HEK293 (cell line): ENCODE measurements around the gene CWC25.
A peak's percentile ranks its signal among the peaks of the same experiment; 100 is the strongest.

Experiments used
- CTCF ChIA-PET: fragments of 350-600 bp; formaldehyde crosslinking; extraction: SDS; loops from one replicate; lab custom pipeline; 2021; ENCODE audit warnings: antibody characterized with exemption; lab: Yijun Ruan, JAX
- POLR2A ChIA-PET: fragments of 300-600 bp; formaldehyde crosslinking; extraction: SDS; loops from one replicate; lab custom pipeline; 2020; ENCODE audit warnings: antibody characterized with exemption, inconsistent platforms; lab: Yijun Ruan, JAX
- H3K27ac ChIP-seq: fragments of 200-500 bp; sonication (Bioruptor generic); 2 replicates; pipeline ENCODE4 v1.5.1; 2014; ENCODE audit warnings: low read depth, low read length, control low read depth, inconsistent platforms; ENCODE audit errors: extremely low read depth
- H3K36me3 ChIP-seq, 2 experiments: fragments of 200-500 bp in 1 of 2; sonication (Bioruptor generic) in 1 of 2; 1 replicate in 1 of 2; 2 replicates in 1 of 2; pipeline ENCODE4 v1.5.1; 2014 to 2017; ENCODE audit warnings: inconsistent platforms in 2 of 2, low read length in 2 of 2; ENCODE audit not compliant: control insufficient read depth in 2 of 2, insufficient read depth in 1 of 2
- H3K4me1 ChIP-seq: fragments of 200-500 bp; sonication (Bioruptor generic); 2 replicates; pipeline ENCODE4 v1.5.1; 2014; ENCODE audit warnings: mild to moderate bottlenecking, low read length, inconsistent platforms; ENCODE audit not compliant: control insufficient read depth, insufficient read depth
- H3K4me3 ChIP-seq: 2 replicates; pipeline ENCODE4 v1.5.1; 2011; ENCODE audit warnings: low read depth, mild to moderate bottlenecking, control low read depth, low read length, moderate library complexity
- H3K9me3 ChIP-seq: fragments of 200-500 bp; sonication (Bioruptor generic); 2 replicates; pipeline ENCODE4 v1.5.1; 2014; ENCODE audit warnings: low read depth, low read length, inconsistent platforms; ENCODE audit not compliant: control insufficient read depth, insufficient read depth
- FEZF1 ChIP-seq: fragments of 450-650 bp; formaldehyde crosslinking; IDR thresholded peaks from 2 replicates; pipeline ENCODE4 v1.5.1; 2016; ENCODE audit warnings: missing biosample characterization, missing genetic modification characterization
- GLIS1 ChIP-seq: fragments of 450-650 bp; formaldehyde crosslinking; IDR thresholded peaks from 2 replicates; pipeline ENCODE4 v1.5.1; 2016; ENCODE audit warnings: missing biosample characterization, missing genetic modification characterization
- KLF16 ChIP-seq: fragments of 450-650 bp; formaldehyde crosslinking; IDR thresholded peaks from 2 replicates; pipeline ENCODE4 v1.5.1; 2017; ENCODE audit warnings: missing biosample characterization, missing genetic modification characterization
- PRDM1 ChIP-seq: fragments of 450-650 bp; formaldehyde crosslinking; IDR thresholded peaks from 2 replicates; pipeline ENCODE4; 2016; ENCODE audit warnings: missing biosample characterization, missing genetic modification characterization
- ZNF112 ChIP-seq: fragments of 450-650 bp; formaldehyde crosslinking; IDR thresholded peaks from 2 replicates; pipeline ENCODE4 v1.5.0; 2017; ENCODE audit warnings: missing biosample characterization, missing genetic modification characterization
- ZNF121 ChIP-seq: fragments of 450-650 bp; formaldehyde crosslinking; IDR thresholded peaks from 2 replicates; pipeline ENCODE4 v1.5.1; 2016; ENCODE audit warnings: missing biosample characterization, missing genetic modification characterization
- ZNF148 ChIP-seq: fragments of 450-650 bp; formaldehyde crosslinking; IDR thresholded peaks from 2 replicates; pipeline ENCODE4 v1.5.0; 2017; ENCODE audit warnings: missing biosample characterization, missing genetic modification characterization, borderline replicate concordance
- ZNF155 ChIP-seq: fragments of 450-650 bp; formaldehyde crosslinking; IDR thresholded peaks from 2 replicates; pipeline ENCODE4 v1.5.1; 2016; ENCODE audit warnings: missing biosample characterization, missing genetic modification characterization
- ZNF169 ChIP-seq: fragments of 450-650 bp; formaldehyde crosslinking; IDR thresholded peaks from 2 replicates; pipeline ENCODE4 v1.5.1; 2016; ENCODE audit warnings: missing biosample characterization, missing genetic modification characterization
- ZNF211 ChIP-seq: fragments of 450-650 bp; formaldehyde crosslinking; IDR thresholded peaks from 2 replicates; pipeline ENCODE4 v1.5.1; 2016; ENCODE audit warnings: low read depth, missing biosample characterization, missing genetic modification characterization
- ZNF350 ChIP-seq: fragments of 450-650 bp; formaldehyde crosslinking; IDR thresholded peaks from 2 replicates; pipeline ENCODE4 v1.5.0; 2017; ENCODE audit warnings: missing biosample characterization, mild to moderate bottlenecking, missing genetic modification characterization
- ZNF560 ChIP-seq: fragments of 450-650 bp; formaldehyde crosslinking; IDR thresholded peaks from 2 replicates; pipeline ENCODE4 v1.5.1; 2017; ENCODE audit warnings: missing biosample characterization, missing genetic modification characterization, borderline replicate concordance
- ZNF600 ChIP-seq: fragments of 450-650 bp; formaldehyde crosslinking; IDR thresholded peaks from 2 replicates; pipeline ENCODE4 v1.5.1; 2016; ENCODE audit warnings: missing biosample characterization, missing genetic modification characterization
- ZNF654 ChIP-seq: fragments of 450-650 bp; formaldehyde crosslinking; IDR thresholded peaks from 2 replicates; pipeline ENCODE4 v1.5.1; 2016; ENCODE audit warnings: low read depth, missing biosample characterization, missing genetic modification characterization
- ZNF785 ChIP-seq: fragments of 450-650 bp; formaldehyde crosslinking; IDR thresholded peaks from 2 replicates; pipeline ENCODE4 v1.5.1; 2016; ENCODE audit warnings: missing biosample characterization, missing genetic modification characterization
- ZSCAN23 ChIP-seq: fragments of 450-650 bp; formaldehyde crosslinking; IDR thresholded peaks from 2 replicates; pipeline ENCODE4 v1.5.1; 2016; ENCODE audit warnings: missing biosample characterization, missing genetic modification characterization
- TF ChIP-seq, protein P1 (sequence below): fragments of 450-650 bp; formaldehyde crosslinking; IDR thresholded peaks from 2 replicates; pipeline ENCODE4 v1.5.1; 2016; ENCODE audit warnings: missing biosample characterization, missing genetic modification characterization, borderline replicate concordance
- TF ChIP-seq, protein P2 (sequence below): fragments of 450-650 bp; formaldehyde crosslinking; IDR thresholded peaks from 2 replicates; pipeline ENCODE4 v1.5.1; 2016; ENCODE audit warnings: missing biosample characterization, missing genetic modification characterization

Gene CWC25

DNA sequence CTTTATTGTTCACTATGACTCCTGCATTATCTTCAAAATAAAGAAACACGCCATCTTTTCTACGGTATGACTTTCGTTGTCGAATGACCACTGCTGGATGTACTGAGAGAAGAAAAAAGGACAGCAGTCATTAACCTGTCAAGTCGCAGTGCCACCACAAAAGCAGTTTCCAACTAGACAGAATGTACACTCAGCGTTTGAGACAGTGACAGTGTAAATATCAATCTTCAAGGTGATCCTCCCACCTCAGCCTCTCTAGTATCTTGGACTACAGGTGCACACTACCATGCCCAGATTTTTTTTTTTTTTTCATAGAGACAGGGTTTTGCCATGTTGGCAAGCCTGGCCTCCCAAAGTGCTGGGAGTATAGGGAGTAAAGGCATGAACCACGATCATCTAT lies 25.3 kb upstream of the CWC25 start:
- no peaks in the 10 kb centered on the region for H3K9me3 ChIP-seq
- TF ChIP-seq FEZF1 (tag by site-specific recombination) (no peak), GLIS1 (tag by site-specific recombination) (peak; percentile 6; the same call in 1 of the 2 replicates)
- POLR2A ChIA-PET = interaction anchor here (0.5 to 2.4 kb wide), 6 partner anchors 19 to 302 kb away, joined by 3 to 8 read pairs (median 6); partner anchors contain the start of gene LASP1
- no peak overlapping the region for H3K27ac ChIP-seq
- H3K4me3 ChIP-seq = no peak overlapping the region
- H3K36me3 ChIP-seq = peaks cover 62 to 69% of the 10 kb centered on the region in 2 experiments
- peaks cover 3% of the 10 kb centered on the region for H3K4me1 ChIP-seq
- CTCF ChIA-PET = interaction anchor here (1.2 kb wide), 1 partner anchor 314 kb away, joined by 3 read pairs; no protein-coding TSS in a partner anchor

DNA sequence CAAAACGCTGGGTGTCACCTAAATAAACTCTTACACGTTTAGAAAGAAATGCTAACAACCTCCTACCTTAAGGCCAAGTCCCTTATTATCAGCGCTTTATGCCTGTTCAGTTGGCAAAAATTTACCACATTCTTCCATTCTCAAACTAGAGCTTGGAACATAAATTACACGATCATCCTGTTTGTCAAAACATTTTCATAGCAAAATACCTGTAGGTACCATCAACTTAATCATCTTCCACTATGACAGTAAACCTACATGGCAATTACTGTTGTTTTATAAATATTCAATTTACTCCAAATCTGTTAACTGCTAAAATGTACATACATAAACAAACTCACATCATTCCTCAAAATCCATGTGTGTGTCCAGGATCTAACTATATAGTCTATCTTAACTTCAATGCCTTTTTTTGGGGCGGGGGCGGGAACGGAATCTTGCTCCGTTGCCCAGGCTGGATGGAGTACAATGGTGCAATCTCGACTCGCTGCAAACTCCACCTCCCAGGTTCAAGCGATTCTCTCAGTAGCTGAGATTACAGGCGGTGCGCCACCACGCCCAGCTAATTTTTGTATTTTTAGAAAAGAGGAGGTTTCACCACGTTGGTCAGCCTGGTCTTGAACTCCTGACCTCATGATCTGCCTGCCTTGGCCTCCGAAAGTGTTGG lies 24.0 kb upstream of the CWC25 start:
- CTCF ChIA-PET = interaction anchor here (1.2 kb wide), 1 partner anchor 303 kb away, joined by 3 read pairs; no protein-coding TSS in a partner anchor
- Histone ChIP-seq H3K4me1 (peaks cover 3% of the 10 kb centered on the region), H3K36me3 (peaks cover 62 to 69% of the 10 kb centered on the region in 2 experiments), H3K4me3 (no peak overlapping the region), H3K9me3 (no peaks in the 10 kb centered on the region), H3K27ac (0 out of 2 replicates have a peak overlapping the region, but pooled peaks have one; percentile 3)
- POLR2A ChIA-PET = interaction anchor here (0.9 to 2.7 kb wide), 12 partner anchors 9 to 304 kb away, joined by 3 to 13 read pairs (median 6); partner anchors contain the start of genes CWC25 and LASP1
- peak; percentile 71; the same call in 1 of the 2 replicates for TF ChIP-seq ZNF121 (tag by site-specific recombination)
- TF ChIP-seq ZNF169 (tag by site-specific recombination) = no peak

GRCh38 chr17:38848557-38848891 lies 23.4 kb upstream of the CWC25 start:
- CTCF ChIA-PET = interaction anchor here (1.2 kb wide), 1 partner anchor 304 kb away, joined by 3 read pairs; no protein-coding TSS in a partner anchor
- Histone ChIP-seq H3K9me3 (no peaks in the 10 kb centered on the region), H3K27ac (no peak overlapping the region), H3K4me1 (peaks cover 3% of the 10 kb centered on the region), H3K4me3 (no peak overlapping the region)
- POLR2A ChIA-PET = interaction anchor here (0.6 to 2.7 kb wide), 11 partner anchors 8 to 172 kb away, joined by 3 to 13 read pairs (median 4); partner anchors contain the start of genes CWC25 and LASP1
- TF ChIP-seq, protein P1, sequence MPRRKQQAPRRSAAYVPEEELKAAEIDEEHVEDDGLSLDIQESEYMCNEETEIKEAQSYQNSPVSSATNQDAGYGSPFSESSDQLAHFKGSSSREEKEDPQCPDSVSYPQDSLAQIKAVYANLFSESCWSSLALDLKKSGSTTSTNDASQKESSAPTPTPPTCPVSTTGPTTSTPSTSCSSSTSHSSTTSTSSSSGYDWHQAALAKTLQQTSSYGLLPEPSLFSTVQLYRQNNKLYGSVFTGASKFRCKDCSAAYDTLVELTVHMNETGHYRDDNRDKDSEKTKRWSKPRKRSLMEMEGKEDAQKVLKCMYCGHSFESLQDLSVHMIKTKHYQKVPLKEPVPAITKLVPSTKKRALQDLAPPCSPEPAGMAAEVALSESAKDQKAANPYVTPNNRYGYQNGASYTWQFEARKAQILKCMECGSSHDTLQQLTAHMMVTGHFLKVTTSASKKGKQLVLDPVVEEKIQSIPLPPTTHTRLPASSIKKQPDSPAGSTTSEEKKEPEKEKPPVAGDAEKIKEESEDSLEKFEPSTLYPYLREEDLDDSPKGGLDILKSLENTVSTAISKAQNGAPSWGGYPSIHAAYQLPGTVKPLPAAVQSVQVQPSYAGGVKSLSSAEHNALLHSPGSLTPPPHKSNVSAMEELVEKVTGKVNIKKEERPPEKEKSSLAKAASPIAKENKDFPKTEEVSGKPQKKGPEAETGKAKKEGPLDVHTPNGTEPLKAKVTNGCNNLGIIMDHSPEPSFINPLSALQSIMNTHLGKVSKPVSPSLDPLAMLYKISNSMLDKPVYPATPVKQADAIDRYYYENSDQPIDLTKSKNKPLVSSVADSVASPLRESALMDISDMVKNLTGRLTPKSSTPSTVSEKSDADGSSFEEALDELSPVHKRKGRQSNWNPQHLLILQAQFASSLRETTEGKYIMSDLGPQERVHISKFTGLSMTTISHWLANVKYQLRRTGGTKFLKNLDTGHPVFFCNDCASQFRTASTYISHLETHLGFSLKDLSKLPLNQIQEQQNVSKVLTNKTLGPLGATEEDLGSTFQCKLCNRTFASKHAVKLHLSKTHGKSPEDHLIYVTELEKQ (tag by site-specific recombination) = no peak
- peak; percentile 64; the same call in 1 of the 2 replicates for TF ChIP-seq ZNF600 (tag by site-specific recombination)
- TF ChIP-seq, all 188 proteins: peak for 1
- peaks cover 62 to 69% of the 10 kb centered on the region in 2 experiments for H3K36me3 ChIP-seq

- peak overlapping the region; percentile 32; the same call in 1 of the 2 replicates for H3K27ac ChIP-seq
- POLR2A ChIA-PET = interaction anchor here (0.6 to 3.1 kb wide), 14 partner anchors 9 to 356 kb away, joined by 3 to 27 read pairs (median 4); partner anchors contain the start of genes CWC25, LASP1, RPL19 and RPL23
- CTCF ChIA-PET = interaction anchor here (0.7 kb wide), 1 partner anchor 105 kb away, joined by 4 read pairs; no protein-coding TSS in a partner anchor
- TF ChIP-seq ZNF112 (tag by site-specific recombination) (no peak), ZNF155 (tag by site-specific recombination) (no peak), KLF16 (tag by site-specific recombination) (no peak), ZNF785 (tag by site-specific recombination) (no peak), PRDM1 (tag by site-specific recombination) (peak; percentile 67), ZSCAN23 (tag by site-specific recombination) (no peak), ZNF211 (tag by site-specific recombination) (no peak), ZNF560 (tag by site-specific recombination) (no peak), ZNF350 (no peak), ZNF654 (tag by site-specific recombination) (no peak), ZNF148 (tag by site-specific recombination) (no peak)
- TF ChIP-seq, protein P2, sequence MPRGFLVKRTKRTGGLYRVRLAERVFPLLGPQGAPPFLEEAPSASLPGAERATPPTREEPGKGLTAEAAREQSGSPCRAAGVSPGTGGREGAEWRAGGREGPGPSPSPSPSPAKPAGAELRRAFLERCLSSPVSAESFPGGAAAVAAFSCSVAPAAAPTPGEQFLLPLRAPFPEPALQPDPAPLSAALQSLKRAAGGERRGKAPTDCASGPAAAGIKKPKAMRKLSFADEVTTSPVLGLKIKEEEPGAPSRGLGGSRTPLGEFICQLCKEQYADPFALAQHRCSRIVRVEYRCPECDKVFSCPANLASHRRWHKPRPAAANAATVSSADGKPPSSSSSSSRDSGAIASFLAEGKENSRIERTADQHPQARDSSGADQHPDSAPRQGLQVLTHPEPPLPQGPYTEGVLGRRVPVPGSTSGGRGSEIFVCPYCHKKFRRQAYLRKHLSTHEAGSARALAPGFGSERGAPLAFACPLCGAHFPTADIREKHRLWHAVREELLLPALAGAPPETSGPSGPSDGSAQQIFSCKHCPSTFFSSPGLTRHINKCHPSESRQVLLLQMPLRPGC (tag by site-specific recombination) = no peak
Measured at GRCh38 chr17:38844261-38844757, 19.2 kb upstream of the CWC25 start.

More at GRCh38 chr17:38844261-38844757, 19.2 kb upstream of the CWC25 start:
- H3K4me3 ChIP-seq = no peak overlapping the region
- H3K36me3 ChIP-seq = peaks cover 28 to 29% of the 10 kb centered on the region in 2 experiments
- H3K9me3 ChIP-seq = no peaks in the 10 kb centered on the region
- H3K4me1 ChIP-seq = no peaks in the 10 kb centered on the region
